A673 (cell line): Measurements from ENCODE around the gene ADAMTSL1. TPM values are rescaled to one million over a fixed set of nuclear protein-coding genes. Genes with fewer than 3 reads are reported as not detected.

ENCODE experiments used
- BruUV-seq: library from RNA; stranded (reverse); fragments of 400-500 nt; replicated peaks from 2 replicates; lab custom pipeline; 2021; lab: Mats Ljungman, UMichigan
- CTCF ChIA-PET: fragments of 300-600 bp; sonication (Branson Sonifier 250); formaldehyde crosslinking; loops from one replicate; lab custom pipeline; 2022; ENCODE audit warnings: antibody characterized with exemption; lab: Charles Lee
- POLR2A ChIA-PET: fragments of 300-600 bp; sonication (Branson Sonifier 250); formaldehyde crosslinking; loops from one replicate; lab custom pipeline; 2022; ENCODE audit warnings: antibody characterized with exemption; ENCODE audit not compliant: low non-redundant PET; lab: Charles Lee
- DNase-seq: peaks from one replicate; pipeline ENCODE4 v3.0.0-alpha.2; 2015; ENCODE audit warnings: low spot score
- H3K27ac ChIP-seq: fragments of 200-600 bp; sonication (generic); 2 replicates; pipeline ENCODE4 v1.5.1; 2016; ENCODE audit warnings: mixed run types, low read depth, mild to moderate bottlenecking, mixed read lengths, antibody characterized with exemption, low read length; ENCODE audit not compliant: poor library complexity, severe bottlenecking
- H3K27me3 ChIP-seq: fragments of 200-600 bp; sonication (generic); replicated peaks from 2 replicates; pipeline ENCODE4 v1.6.1; 2017; ENCODE audit warnings: mixed run types, low read depth, mild to moderate bottlenecking, mixed read lengths, antibody characterized with exemption, low read length; ENCODE audit not compliant: insufficient read depth, poor library complexity
- H3K36me3 ChIP-seq: fragments of 200-600 bp; sonication (generic); 2 replicates; pipeline ENCODE4 v1.6.1; 2016; ENCODE audit warnings: mixed run types, mild to moderate bottlenecking, mixed read lengths, antibody characterized with exemption, low read length; ENCODE audit not compliant: insufficient read depth, poor library complexity, severe bottlenecking
- H3K4me1 ChIP-seq: fragments of 200-600 bp; sonication (generic); 2 replicates; pipeline ENCODE4 v1.6.1; 2017; ENCODE audit warnings: mixed run types, mild to moderate bottlenecking, mixed read lengths, antibody characterized with exemption, low read length; ENCODE audit not compliant: insufficient read depth, poor library complexity, severe bottlenecking
- H3K4me3 ChIP-seq: fragments of 200-600 bp; sonication (generic); 2 replicates; pipeline ENCODE4 v1.5.1; 2016; ENCODE audit warnings: low read depth, mixed run types, mild to moderate bottlenecking, mixed read lengths, low read length; ENCODE audit not compliant: poor library complexity, severe bottlenecking
- H3K9me3 ChIP-seq: fragments of 200-600 bp; sonication (generic); 2 replicates; pipeline ENCODE4 v1.6.1; 2016; ENCODE audit warnings: mixed run types, low read depth, mild to moderate bottlenecking, mixed read lengths, antibody characterized with exemption, low read length; ENCODE audit not compliant: poor library complexity, severe bottlenecking
- EZH2 ChIP-seq: fragments of 200-600 bp; sonication (generic); IDR thresholded peaks from 2 replicates; pipeline ENCODE4 v1.6.1; 2017; ENCODE audit warnings: borderline replicate concordance, low read depth, mild to moderate bottlenecking, mixed read lengths, antibody characterized with exemption, low read length; ENCODE audit not compliant: poor library complexity, severe bottlenecking
- intact Hi-C: fragments of 100-400 bp; cut with micrococcal nuclease; formaldehyde crosslinking; loops from one replicate; pipeline ENCODE4 v1.10.0; 2022; ENCODE audit not compliant: unreplicated experiment
- total RNA-seq: library from RNA; stranded (reverse); gene quantifications from 2 replicates; pipeline ENCODE4 v1.2.3, GENCODE V29; 2021
- TF ChIP-seq, protein P1 (sequence below): fragments of 300-800, 200-600 bp; sonication (generic); conservative IDR thresholded peaks from 2 replicates; pipeline ENCODE4 v1.5.1; 2017; ENCODE audit warnings: low read depth, mild to moderate bottlenecking, antibody characterized with exemption, low read length, moderate library complexity, mixed read lengths

The ADAMTSL1 gene
- total RNA-seq, 1 experiment from 2014 or later = not detected

DNA sequence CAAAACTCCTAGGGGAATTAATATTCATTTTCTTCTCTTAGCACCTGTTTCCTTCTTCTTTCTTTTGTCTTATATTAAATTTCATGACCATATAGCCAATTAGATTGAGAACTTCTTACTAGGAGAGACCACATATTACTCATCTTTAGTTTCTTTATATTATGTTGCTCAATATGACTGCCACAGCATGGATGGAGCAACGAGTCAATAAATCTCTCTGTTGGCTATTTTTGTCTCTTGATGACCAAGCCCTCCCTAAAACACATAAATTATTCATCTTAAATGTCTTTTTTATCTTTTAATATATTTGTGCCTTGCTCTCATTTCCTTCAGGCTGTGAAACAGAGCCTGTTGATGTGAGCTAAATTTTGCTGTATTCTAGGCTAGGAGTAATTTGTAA lies 123.0 kb downstream of the ADAMTSL1 start:
- Histone ChIP-seq H3K27ac (no peak overlapping the region), H3K27me3 (no peaks in the 10 kb centered on the region), H3K4me3 (no peak overlapping the region), H3K9me3 (no peaks in the 10 kb centered on the region), H3K4me1 (no peaks in the 10 kb centered on the region), H3K36me3 (no peaks in the 10 kb centered on the region)
- no TSS peak for BruUV-seq
- ChIA-PET CTCF (no interaction called here), POLR2A (no interaction called here)
- no peak for DNase-seq
- intact Hi-C loops = no loop called here
- TF ChIP-seq, protein P1, sequence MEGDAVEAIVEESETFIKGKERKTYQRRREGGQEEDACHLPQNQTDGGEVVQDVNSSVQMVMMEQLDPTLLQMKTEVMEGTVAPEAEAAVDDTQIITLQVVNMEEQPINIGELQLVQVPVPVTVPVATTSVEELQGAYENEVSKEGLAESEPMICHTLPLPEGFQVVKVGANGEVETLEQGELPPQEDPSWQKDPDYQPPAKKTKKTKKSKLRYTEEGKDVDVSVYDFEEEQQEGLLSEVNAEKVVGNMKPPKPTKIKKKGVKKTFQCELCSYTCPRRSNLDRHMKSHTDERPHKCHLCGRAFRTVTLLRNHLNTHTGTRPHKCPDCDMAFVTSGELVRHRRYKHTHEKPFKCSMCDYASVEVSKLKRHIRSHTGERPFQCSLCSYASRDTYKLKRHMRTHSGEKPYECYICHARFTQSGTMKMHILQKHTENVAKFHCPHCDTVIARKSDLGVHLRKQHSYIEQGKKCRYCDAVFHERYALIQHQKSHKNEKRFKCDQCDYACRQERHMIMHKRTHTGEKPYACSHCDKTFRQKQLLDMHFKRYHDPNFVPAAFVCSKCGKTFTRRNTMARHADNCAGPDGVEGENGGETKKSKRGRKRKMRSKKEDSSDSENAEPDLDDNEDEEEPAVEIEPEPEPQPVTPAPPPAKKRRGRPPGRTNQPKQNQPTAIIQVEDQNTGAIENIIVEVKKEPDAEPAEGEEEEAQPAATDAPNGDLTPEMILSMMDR = no peak
- TF ChIP-seq EZH2 = no peak

DNA sequence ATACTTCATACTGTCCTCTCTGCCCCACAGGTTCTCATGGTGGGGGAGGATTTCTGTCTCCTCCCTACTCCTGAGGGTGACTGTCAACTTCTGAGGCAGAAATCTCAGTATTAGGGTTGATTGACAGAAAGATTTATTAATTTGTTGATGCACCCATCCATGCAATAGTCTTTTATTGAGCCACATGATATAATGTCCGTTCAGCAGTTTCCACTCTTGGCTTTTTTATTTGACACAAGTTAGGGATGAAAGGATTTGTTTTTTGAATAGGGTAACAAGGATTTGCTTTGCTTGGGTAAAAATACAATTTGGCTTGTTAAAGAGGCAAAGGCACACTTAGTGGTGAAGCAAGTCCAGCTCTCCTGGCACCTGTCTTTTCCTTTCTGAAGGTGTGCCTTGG lies 125.0 kb downstream of the ADAMTSL1 start:
- ChIA-PET POLR2A (no interaction called here), CTCF (no interaction called here)
- no peak overlapping the region for H3K27ac ChIP-seq
- no peak overlapping the region for H3K4me3 ChIP-seq
- DNase-seq = no peak
- H3K9me3 ChIP-seq = no peaks in the 10 kb centered on the region
- TF ChIP-seq EZH2 = no peak
- TF ChIP-seq, protein P1 = no peak
- intact Hi-C loops = no loop called here
- H3K36me3 ChIP-seq = no peaks in the 10 kb centered on the region
- no TSS peak for BruUV-seq
- no peaks in the 10 kb centered on the region for H3K4me1 ChIP-seq
- H3K27me3 ChIP-seq = no peaks in the 10 kb centered on the region

DNA sequence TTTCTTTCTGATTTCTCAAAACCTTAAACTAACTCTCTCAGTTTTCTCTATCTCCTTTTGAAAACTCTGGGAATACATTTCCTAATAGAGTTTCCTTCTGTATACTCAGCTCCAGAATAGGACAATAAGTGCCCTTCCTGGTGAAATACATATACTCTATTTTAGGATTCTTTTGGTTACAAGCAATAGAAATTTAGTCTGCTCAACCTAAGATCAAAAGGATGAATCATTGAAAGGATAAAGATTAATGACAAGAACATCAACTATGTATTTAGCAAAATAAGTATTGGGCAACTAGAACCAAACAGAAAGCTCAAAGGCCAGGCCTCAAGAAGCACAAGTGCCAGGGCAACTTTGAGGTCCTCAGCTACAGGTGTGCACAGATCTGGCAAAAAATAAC lies 127.1 kb downstream of the ADAMTSL1 start:
- H3K36me3 ChIP-seq = no peaks in the 10 kb centered on the region
- no peak overlapping the region for H3K27ac ChIP-seq
- H3K9me3 ChIP-seq = no peaks in the 10 kb centered on the region
- no peaks in the 10 kb centered on the region for H3K4me1 ChIP-seq
- no peak for DNase-seq
- no peak for TF ChIP-seq EZH2
- TF ChIP-seq, protein P1 = no peak
- ChIA-PET CTCF (no interaction called here), POLR2A (no interaction called here)
- BruUV-seq = no TSS peak
- intact Hi-C loops = no loop called here
- no peaks in the 10 kb centered on the region for H3K27me3 ChIP-seq
- H3K4me3 ChIP-seq = no peak overlapping the region
